ENCODE measurements around the gene DCTN5. TPM values are rescaled to one million over a fixed set of nuclear protein-coding genes. Genes with fewer than 3 reads are reported as not detected.
A peak's percentile ranks its signal among the peaks of the same experiment; 100 is the strongest.

DCTN5 gene
- total RNA-seq, 6 donors from 2014 or later = 19.8 to 48.6 (median 35.4) TPM

DNA sequence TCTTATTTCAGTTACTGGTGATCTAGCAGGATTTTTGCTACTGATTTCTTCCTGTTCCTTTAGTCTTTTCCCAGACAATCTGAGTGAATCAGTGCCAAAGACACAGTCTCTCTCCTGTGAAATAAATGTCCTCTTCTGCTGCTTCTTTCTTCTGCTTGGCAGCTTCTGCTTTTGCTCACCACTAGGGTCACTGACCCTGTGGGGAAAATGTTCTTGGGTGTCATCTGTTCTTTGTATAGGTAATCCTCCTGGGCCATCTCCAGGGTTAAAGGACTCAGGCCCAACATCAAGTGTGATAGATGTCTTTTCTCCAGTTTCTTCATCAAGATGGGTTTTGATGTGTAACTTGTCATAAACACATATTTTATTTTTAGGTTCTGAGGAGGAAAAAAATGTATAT, 5.3 kb upstream of the DCTN5 start:
- TF ChIP-seq EP300 (IDR thresholded peaks at IDR 0.05) = no peak
- no peak for TF ChIP-seq POLR2AphosphoS5 (IDR thresholded peaks at IDR 0.05)
- TF ChIP-seq POLR2A (IDR thresholded peaks at IDR 0.05) = no peak
- TF ChIP-seq, protein P1, sequence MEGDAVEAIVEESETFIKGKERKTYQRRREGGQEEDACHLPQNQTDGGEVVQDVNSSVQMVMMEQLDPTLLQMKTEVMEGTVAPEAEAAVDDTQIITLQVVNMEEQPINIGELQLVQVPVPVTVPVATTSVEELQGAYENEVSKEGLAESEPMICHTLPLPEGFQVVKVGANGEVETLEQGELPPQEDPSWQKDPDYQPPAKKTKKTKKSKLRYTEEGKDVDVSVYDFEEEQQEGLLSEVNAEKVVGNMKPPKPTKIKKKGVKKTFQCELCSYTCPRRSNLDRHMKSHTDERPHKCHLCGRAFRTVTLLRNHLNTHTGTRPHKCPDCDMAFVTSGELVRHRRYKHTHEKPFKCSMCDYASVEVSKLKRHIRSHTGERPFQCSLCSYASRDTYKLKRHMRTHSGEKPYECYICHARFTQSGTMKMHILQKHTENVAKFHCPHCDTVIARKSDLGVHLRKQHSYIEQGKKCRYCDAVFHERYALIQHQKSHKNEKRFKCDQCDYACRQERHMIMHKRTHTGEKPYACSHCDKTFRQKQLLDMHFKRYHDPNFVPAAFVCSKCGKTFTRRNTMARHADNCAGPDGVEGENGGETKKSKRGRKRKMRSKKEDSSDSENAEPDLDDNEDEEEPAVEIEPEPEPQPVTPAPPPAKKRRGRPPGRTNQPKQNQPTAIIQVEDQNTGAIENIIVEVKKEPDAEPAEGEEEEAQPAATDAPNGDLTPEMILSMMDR (IDR thresholded peaks at IDR 0.05) = no peak
- no peak overlapping the region for H3K27ac ChIP-seq
- ATAC-seq (ENCODE audit: low FRiP score in 2 of 2) (no peak), DNase-seq (no peak)
- H3K4me1 ChIP-seq = peaks cover 9 to 15% (median 11%) of the 10 kb centered on the region in 4 donors
- peaks cover 0 to 54% (median 13%) of the 10 kb centered on the region in 4 donors for H3K36me3 ChIP-seq
- no peak overlapping the region for H3K4me3 ChIP-seq
- H3K27me3 ChIP-seq = no peaks in the 10 kb centered on the region
- H3K9me3 ChIP-seq = no peaks in the 10 kb centered on the region

DNA sequence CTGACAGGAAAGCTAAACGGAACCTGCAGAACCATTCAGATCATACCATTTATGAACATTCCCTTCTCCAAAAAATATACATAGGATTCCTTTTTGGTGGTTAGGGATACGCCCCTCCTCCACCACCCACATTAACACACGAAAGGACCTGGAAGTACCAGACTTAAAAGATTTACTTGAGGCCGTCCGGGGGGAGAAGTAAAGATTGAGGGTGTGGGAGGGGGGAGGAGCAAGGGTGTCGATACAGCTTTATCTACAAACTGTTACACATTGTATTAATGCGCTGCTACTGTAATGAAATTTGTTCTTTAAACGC, 693 bp upstream of the DCTN5 start:
- peaks cover 19 to 24% (median 22%) of the 10 kb centered on the region in 4 donors for H3K4me1 ChIP-seq
- H3K9me3 ChIP-seq = no peaks in the 10 kb centered on the region
- H3K4me3 ChIP-seq = peak overlapping the region; percentile 63 to 97 (median 82)
- 0 to 1% methylated on average over 8 of the region's 8 CpGs for WGBS, 2 donors
- ATAC-seq (ENCODE audit: low FRiP score in 2 of 2) (no peak), DNase-seq (no peak)
- peaks cover 3 to 47% (median 20%) of the 10 kb centered on the region in 4 donors for H3K36me3 ChIP-seq
- H3K27me3 ChIP-seq = no peaks in the 10 kb centered on the region
- TF ChIP-seq, protein P1 (IDR thresholded peaks at IDR 0.05) = no peak
- TF ChIP-seq POLR2AphosphoS5 (IDR thresholded peaks at IDR 0.05) (no peak), EP300 (IDR thresholded peaks at IDR 0.05) (no peak), POLR2A (IDR thresholded peaks at IDR 0.05) (no peak)
- H3K27ac ChIP-seq = peak overlapping the region; percentile 79 to 92 (median 85)

DNA sequence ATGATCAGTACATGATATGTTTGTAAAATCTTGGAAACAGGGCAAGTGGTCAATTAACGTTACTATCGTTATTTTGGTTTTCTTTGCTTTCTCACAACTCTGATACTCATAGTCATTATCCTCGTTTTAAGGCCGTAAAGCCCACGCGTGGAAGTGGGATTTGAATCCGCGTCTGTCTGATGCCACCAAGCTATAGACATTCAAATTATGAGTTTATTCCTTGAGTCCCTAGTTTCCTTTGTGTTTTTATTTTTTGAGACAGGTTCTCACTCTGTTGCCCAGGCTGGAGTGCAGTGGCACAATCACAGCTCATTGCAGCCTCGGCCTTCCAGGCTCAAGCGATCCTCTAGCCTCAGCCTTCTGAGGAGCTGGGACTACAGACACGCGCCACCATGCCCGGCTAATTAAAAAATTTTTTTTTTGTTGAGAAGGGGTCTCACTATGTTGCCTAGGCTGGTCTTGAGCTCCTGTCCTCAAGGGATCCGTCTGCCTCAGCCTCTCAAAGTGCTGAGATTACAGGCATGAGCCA, 1.0 kb downstream of the DCTN5 start:
- Histone ChIP-seq H3K36me3 (peaks cover 6 to 39% (median 17%) of the 10 kb centered on the region in 4 donors), H3K27ac (peak overlapping the region in 1 of 4 donors; percentile 81), H3K27me3 (no peaks in the 10 kb centered on the region), H3K4me1 (peaks cover 19 to 24% (median 22%) of the 10 kb centered on the region in 4 donors), H3K9me3 (no peaks in the 10 kb centered on the region), H3K4me3 (peak overlapping the region; percentile 63 to 97 (median 82))
- TF ChIP-seq POLR2AphosphoS5 (IDR thresholded peaks at IDR 0.05) (no peak), EP300 (IDR thresholded peaks at IDR 0.05) (no peak), POLR2A (IDR thresholded peaks at IDR 0.05) (no peak)
- TF ChIP-seq, protein P1 (IDR thresholded peaks at IDR 0.05) = no peak
- 75 to 76% methylated on average over 14 of the region's 14 CpGs for WGBS, 2 donors
- ATAC-seq (ENCODE audit: low FRiP score in 2 of 2) = no peak
- DNase-seq = no peak

DNA sequence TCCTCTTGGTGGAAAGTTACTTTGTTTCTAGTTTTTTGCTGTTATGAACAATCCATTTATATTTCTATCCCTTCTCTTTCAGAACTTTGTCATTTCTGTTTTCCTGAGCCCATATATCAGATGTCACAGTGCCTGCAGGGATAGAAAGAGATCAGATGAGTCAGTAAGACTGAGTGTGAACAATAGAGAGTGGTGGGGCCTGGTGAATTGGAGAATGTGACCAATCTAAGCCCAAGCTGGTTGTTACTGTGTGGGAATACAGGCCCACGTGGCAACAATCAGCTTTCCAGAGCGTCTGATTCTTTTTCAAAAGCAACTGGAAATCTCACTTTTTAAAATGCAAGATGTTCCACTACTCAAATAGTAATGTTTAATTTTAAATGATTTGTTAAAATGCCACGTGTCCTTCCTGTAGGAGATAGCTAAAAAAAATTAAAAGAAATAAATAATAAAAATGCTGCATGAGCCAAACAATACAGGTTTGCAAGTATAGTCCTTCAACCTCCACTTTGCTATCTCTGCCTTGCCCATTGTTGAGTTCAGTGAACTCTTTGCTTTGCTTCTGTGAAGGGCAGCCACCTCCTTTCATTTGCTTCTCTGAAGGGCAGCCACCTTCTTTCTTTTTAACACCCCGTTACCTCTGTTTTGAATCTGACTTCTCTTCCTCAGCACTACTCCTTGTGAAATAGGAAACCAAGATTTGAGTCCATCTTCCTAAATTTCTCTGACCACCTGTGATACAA, 9.6 kb downstream of the DCTN5 start:
- no peak for ATAC-seq (ENCODE audit: low FRiP score in 2 of 2)
- no peaks in the 10 kb centered on the region for H3K27me3 ChIP-seq
- H3K27ac ChIP-seq = no peak overlapping the region
- peaks cover 3 to 51% (median 20%) of the 10 kb centered on the region in 4 donors for H3K36me3 ChIP-seq
- no peaks in the 10 kb centered on the region for H3K9me3 ChIP-seq
- no peaks in the 10 kb centered on the region for H3K4me1 ChIP-seq
- 88 to 91% methylated on average over 4 of the region's 4 CpGs for WGBS, 2 donors
- H3K4me3 ChIP-seq = no peak overlapping the region
- no peak for TF ChIP-seq POLR2A (IDR thresholded peaks at IDR 0.05)
- TF ChIP-seq EP300 (IDR thresholded peaks at IDR 0.05) = no peak
- TF ChIP-seq, protein P1 (IDR thresholded peaks at IDR 0.05) = no peak
- DNase-seq = no peak
